Hepatocyte (in vitro differentiated cells): ENCODE results near the gene TMEM175.

Experiments used
- EZH2 ChIP-seq: fragments of 200-600 bp; sonication (generic); IDR thresholded peaks from 2 replicates; pipeline ENCODE4 v1.6.1; 2016; ENCODE audit warnings: antibody characterized with exemption, mild to moderate bottlenecking, borderline replicate concordance
- EZH2phosphoT487 ChIP-seq: fragments of 200-600 bp; sonication (generic); IDR thresholded peaks from one replicate; pipeline ENCODE4 v1.6.1; 2018; ENCODE audit warnings: antibody characterized with exemption, mild to moderate bottlenecking, low read depth, moderate library complexity; ENCODE audit not compliant: unreplicated experiment, severe bottlenecking

DNA sequence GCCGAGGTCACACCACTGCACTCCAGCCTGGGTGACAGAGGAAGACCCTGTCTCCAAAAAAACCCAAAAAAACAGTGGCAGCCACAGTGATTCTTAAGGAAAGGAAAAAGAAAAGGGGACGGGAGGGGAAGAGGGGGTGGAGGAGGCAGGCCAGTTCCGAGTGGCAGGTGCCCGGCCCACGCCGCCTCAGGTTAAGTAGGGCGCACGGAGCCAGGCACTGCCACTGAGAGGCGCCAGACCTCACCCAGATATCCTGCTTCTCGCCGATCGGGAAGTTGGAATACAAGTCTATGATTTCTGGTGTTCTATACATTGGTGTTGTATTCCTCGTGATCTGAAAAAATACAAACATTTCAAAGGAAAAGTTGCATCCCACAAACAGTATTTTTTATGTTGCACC lies 36.0 kb upstream of the TMEM175 start:
- TF ChIP-seq EZH2 (no peak), EZH2phosphoT487 (no peak)
